SK-N-SH (cell line): ENCODE results near the gene RPH3AL. TPM values are rescaled to one million over a fixed set of nuclear protein-coding genes. Genes with fewer than 3 reads are reported as not detected.

Experiments used
- CTCF ChIA-PET: fragments of 300-600, 350-600 bp; formaldehyde crosslinking; extraction: SDS; loops from one replicate; lab custom pipeline; 2021; lab: Yijun Ruan, JAX
- POLR2A ChIA-PET: fragments of 350-600 bp; sonication (Branson Sonifier 250); formaldehyde crosslinking; extraction: SDS; loops from one replicate; lab custom pipeline; 2020; ENCODE audit warnings: antibody characterized with exemption, inconsistent platforms; lab: Yijun Ruan, JAX
- DNase-seq: peaks from one replicate; pipeline ENCODE4 v3.0.0; 2012
- H2AFZ ChIP-seq: fragments of 200-600 bp; sonication (generic); 2 replicates; pipeline ENCODE4 v1.8.1; 2016; ENCODE audit warnings: antibody characterized with exemption, mild to moderate bottlenecking, low read depth
- H3F3A ChIP-seq: fragments of 200-600 bp; sonication (generic); replicated peaks from 2 replicates; pipeline ENCODE3; 2016; ENCODE audit warnings: antibody characterized with exemption, mild to moderate bottlenecking; ENCODE audit not compliant: insufficient read depth
- H3K27ac ChIP-seq, 2 experiments: fragments of 200-500 bp in 1 of 2; fragments of 200-600 bp in 1 of 2; sonication (Bioruptor generic) in 1 of 2; sonication (generic), shearing (Covaris generic) in 1 of 2; 2 replicates each; pipeline versions ENCODE4 v1.5.1 to v1.6.1; 2014 to 2016; ENCODE audit warnings: low read depth in 2 of 2, inconsistent platforms in 1 of 2, low read length in 1 of 2, mild to moderate bottlenecking in 1 of 2, mixed read lengths in 1 of 2
- H3K27me3 ChIP-seq: fragments of 200-600 bp; sonication (generic), shearing (Covaris generic); 2 replicates; pipeline ENCODE4 v1.6.1; 2016; ENCODE audit warnings: mixed run types; ENCODE audit not compliant: insufficient read depth
- H3K36me3 ChIP-seq, 2 experiments: fragments of 200-500 bp in 1 of 2; fragments of 200-600 bp in 1 of 2; sonication (Bioruptor generic) in 1 of 2; sonication (generic) in 1 of 2; replicated peaks in 1 of 2; 2 replicates each; pipeline versions ENCODE3 to v1.5.1; 2014 to 2016; ENCODE audit warnings: low read length in 1 of 2, mild to moderate bottlenecking in 1 of 2; ENCODE audit not compliant: insufficient read depth in 2 of 2, control insufficient read depth in 1 of 2
- H3K4me1 ChIP-seq, 2 experiments: fragments of 200-500 bp in 1 of 2; fragments of 200-600 bp in 1 of 2; sonication (Bioruptor generic) in 1 of 2; sonication (generic), shearing (Covaris generic) in 1 of 2; 2 replicates each; pipeline versions ENCODE4 v1.5.1 to v1.6.1; 2014 to 2016; ENCODE audit warnings: low read depth in 1 of 2, low read length in 1 of 2, mixed run types in 1 of 2; ENCODE audit not compliant: insufficient read depth in 2 of 2, control insufficient read depth in 1 of 2
- H3K4me2 ChIP-seq: fragments of 200-600 bp; sonication (generic), shearing (Covaris generic); 2 replicates; pipeline ENCODE4 v1.6.1; 2017; ENCODE audit warnings: mixed run types
- H3K4me3 ChIP-seq, 2 experiments: fragments of 200-500 bp in 1 of 2; fragments of 200-600 bp in 1 of 2; sonication (Bioruptor generic) in 1 of 2; sonication (generic), shearing (Covaris generic) in 1 of 2; 2 replicates each; pipeline versions ENCODE4 v1.5.1 to v1.8.1; 2014 to 2016; ENCODE audit warnings: low read depth in 2 of 2, inconsistent platforms in 1 of 2, low read length in 1 of 2, mild to moderate bottlenecking in 1 of 2, mixed read lengths in 1 of 2, moderate library complexity in 1 of 2
- H3K79me2 ChIP-seq: fragments of 200-600 bp; sonication (generic); 2 replicates; pipeline ENCODE4 v1.8.1; 2017; ENCODE audit warnings: mild to moderate bottlenecking; ENCODE audit not compliant: insufficient read depth
- H3K9ac ChIP-seq: fragments of 200-600 bp; sonication (generic); 2 replicates; pipeline ENCODE4 v1.6.1; 2017; ENCODE audit warnings: mixed run types
- H3K9me2 ChIP-seq: fragments of 200-600 bp; sonication (generic); 2 replicates; pipeline ENCODE4 v1.6.1; 2017; ENCODE audit warnings: mixed run types
- H3K9me3 ChIP-seq: fragments of 200-600 bp; sonication (generic); 2 replicates; pipeline ENCODE4 v1.6.1; 2017; ENCODE audit warnings: mixed run types, mild to moderate bottlenecking, moderate library complexity
- H4K20me1 ChIP-seq: fragments of 200-600 bp; sonication (generic); 2 replicates; pipeline ENCODE4 v1.6.1; 2017; ENCODE audit warnings: mild to moderate bottlenecking, mixed run types; ENCODE audit not compliant: insufficient read depth
- CHD2 ChIP-seq: fragments of 150-350 bp; IDR thresholded peaks from 2 replicates; pipeline ENCODE4 v1.6.1; 2018; ENCODE audit warnings: low read length; ENCODE audit not compliant: partially characterized antibody
- EZH2phosphoT487 ChIP-seq: fragments of 200-600 bp; sonication (generic); IDR thresholded peaks from 2 replicates; pipeline ENCODE4 v1.6.1; 2017; ENCODE audit warnings: low read depth, mixed run types, mild to moderate bottlenecking, antibody characterized with exemption, moderate library complexity, borderline replicate concordance
- FOXM1 ChIP-seq: IDR thresholded peaks from 2 replicates; pipeline ENCODE4 v1.4.0; 2012; ENCODE audit warnings: low read depth, mild to moderate bottlenecking
- MEF2A ChIP-seq: IDR thresholded peaks from 2 replicates; pipeline ENCODE4 v1.4.0; 2012; ENCODE audit warnings: low read depth, borderline replicate concordance
- NRF1 ChIP-seq: IDR thresholded peaks from 2 replicates; pipeline ENCODE4 v1.6.1; 2012; ENCODE audit warnings: low read depth, mild to moderate bottlenecking, low read length
- POLR2AphosphoS5 ChIP-seq: IDR thresholded peaks from 2 replicates; pipeline ENCODE4 v1.6.1; 2012; ENCODE audit warnings: low read depth, low read length
- TEAD4 ChIP-seq: IDR thresholded peaks from 2 replicates; pipeline ENCODE4 v1.4.0; 2012; ENCODE audit warnings: mild to moderate bottlenecking, borderline replicate concordance; ENCODE audit not compliant: insufficient read depth
- WGBS: methylation state at CpG from one replicate; pipeline ENCODE4 v1.1.6; 2017; ENCODE audit warnings: low lambda C conversion rate; 5-methylcytosine and 5-hydroxymethylcytosine counted together
- polyA plus RNA-seq, 3 experiments: library from polyadenylated mRNA; depleted of rRNA; stranded (reverse); fragments of >200 nt; gene quantifications; 2 replicates each; pipeline ENCODE4 v1.2.3, GENCODE V29; 2012
- TF ChIP-seq, protein P1 (sequence below): IDR thresholded peaks from 2 replicates; pipeline ENCODE4 v1.4.0; 2012; ENCODE audit warnings: low read depth, borderline replicate concordance
- TF ChIP-seq, protein P2 (sequence below): IDR thresholded peaks from 2 replicates; pipeline ENCODE4; 2012
- TF ChIP-seq, protein P3 (sequence below): fragments of 200-600 bp; sonication (generic); IDR thresholded peaks from 2 replicates; pipeline ENCODE4 v1.6.1; 2017; ENCODE audit warnings: antibody characterized with exemption, mild to moderate bottlenecking, moderate library complexity
- TF ChIP-seq, protein P4 (sequence below): IDR thresholded peaks from 2 replicates; pipeline ENCODE4 v1.4.0; 2012; ENCODE audit warnings: low read depth, borderline replicate concordance

RPH3AL gene
- polyA plus RNA-seq, 1 of the 3 experiments (the other 2 are of a cell fraction) = 2.9 TPM

DNA sequence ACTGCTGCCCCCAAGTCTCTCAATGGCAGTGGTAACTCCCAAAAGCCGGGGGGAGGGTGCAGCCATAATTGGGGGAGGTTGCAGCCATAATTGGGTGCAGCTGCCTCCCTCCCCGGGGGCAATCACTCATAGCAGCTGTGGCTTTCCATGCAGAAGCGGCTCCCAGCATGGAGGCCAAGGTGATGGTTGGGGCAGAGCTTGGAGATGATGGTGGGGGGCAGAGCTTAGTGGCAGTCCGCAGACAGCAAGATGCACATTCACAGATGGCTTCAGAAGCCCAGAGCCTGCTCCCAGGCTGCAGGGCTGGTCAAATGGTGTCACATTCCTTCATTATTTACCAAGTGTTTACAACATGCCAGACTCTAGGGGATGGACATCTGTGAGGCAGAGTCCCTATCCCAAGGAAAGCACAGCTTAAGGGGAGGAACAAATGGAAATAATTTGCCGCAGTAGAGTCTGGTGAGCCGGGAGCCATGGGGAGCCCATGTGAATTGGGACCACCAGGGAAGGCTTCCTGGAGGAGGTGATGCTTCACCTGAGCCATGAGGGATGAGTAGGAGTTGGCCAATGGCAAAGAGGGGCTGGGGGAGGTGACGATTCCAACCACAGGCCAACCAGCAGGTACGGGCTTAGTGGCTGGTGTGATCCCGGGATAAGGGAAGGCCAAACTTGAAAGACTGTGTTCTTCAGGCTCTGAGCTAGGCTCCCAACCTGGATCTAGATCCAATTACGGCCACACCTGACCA, 179.3 kb downstream of the RPH3AL start:
- H3K36me3 ChIP-seq = no peaks in the 10 kb centered on the region
- DNase-seq = peak; percentile 60
- no peak for TF ChIP-seq NRF1
- no peak for TF ChIP-seq EZH2phosphoT487
- TF ChIP-seq, protein P1, sequence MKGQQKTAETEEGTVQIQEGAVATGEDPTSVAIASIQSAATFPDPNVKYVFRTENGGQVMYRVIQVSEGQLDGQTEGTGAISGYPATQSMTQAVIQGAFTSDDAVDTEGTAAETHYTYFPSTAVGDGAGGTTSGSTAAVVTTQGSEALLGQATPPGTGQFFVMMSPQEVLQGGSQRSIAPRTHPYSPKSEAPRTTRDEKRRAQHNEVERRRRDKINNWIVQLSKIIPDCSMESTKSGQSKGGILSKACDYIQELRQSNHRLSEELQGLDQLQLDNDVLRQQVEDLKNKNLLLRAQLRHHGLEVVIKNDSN = no peak
- TF ChIP-seq, protein P2, sequence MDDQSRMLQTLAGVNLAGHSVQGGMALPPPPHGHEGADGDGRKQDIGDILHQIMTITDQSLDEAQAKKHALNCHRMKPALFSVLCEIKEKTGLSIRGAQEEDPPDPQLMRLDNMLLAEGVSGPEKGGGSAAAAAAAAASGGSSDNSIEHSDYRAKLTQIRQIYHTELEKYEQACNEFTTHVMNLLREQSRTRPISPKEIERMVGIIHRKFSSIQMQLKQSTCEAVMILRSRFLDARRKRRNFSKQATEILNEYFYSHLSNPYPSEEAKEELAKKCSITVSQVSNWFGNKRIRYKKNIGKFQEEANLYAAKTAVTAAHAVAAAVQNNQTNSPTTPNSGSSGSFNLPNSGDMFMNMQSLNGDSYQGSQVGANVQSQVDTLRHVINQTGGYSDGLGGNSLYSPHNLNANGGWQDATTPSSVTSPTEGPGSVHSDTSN = no peak
- TF ChIP-seq, protein P3, sequence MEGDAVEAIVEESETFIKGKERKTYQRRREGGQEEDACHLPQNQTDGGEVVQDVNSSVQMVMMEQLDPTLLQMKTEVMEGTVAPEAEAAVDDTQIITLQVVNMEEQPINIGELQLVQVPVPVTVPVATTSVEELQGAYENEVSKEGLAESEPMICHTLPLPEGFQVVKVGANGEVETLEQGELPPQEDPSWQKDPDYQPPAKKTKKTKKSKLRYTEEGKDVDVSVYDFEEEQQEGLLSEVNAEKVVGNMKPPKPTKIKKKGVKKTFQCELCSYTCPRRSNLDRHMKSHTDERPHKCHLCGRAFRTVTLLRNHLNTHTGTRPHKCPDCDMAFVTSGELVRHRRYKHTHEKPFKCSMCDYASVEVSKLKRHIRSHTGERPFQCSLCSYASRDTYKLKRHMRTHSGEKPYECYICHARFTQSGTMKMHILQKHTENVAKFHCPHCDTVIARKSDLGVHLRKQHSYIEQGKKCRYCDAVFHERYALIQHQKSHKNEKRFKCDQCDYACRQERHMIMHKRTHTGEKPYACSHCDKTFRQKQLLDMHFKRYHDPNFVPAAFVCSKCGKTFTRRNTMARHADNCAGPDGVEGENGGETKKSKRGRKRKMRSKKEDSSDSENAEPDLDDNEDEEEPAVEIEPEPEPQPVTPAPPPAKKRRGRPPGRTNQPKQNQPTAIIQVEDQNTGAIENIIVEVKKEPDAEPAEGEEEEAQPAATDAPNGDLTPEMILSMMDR = no peak
- TF ChIP-seq TEAD4 = no peak
- no peak for TF ChIP-seq FOXM1
- no peak for TF ChIP-seq MEF2A
- TF ChIP-seq, protein P4, sequence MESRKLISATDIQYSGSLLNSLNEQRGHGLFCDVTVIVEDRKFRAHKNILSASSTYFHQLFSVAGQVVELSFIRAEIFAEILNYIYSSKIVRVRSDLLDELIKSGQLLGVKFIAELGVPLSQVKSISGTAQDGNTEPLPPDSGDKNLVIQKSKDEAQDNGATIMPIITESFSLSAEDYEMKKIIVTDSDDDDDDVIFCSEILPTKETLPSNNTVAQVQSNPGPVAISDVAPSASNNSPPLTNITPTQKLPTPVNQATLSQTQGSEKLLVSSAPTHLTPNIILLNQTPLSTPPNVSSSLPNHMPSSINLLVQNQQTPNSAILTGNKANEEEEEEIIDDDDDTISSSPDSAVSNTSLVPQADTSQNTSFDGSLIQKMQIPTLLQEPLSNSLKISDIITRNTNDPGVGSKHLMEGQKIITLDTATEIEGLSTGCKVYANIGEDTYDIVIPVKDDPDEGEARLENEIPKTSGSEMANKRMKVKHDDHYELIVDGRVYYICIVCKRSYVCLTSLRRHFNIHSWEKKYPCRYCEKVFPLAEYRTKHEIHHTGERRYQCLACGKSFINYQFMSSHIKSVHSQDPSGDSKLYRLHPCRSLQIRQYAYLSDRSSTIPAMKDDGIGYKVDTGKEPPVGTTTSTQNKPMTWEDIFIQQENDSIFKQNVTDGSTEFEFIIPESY = no peak
- TF ChIP-seq CHD2 = no peak
- no peak for TF ChIP-seq POLR2AphosphoS5
- TF ChIP-seq, all 33 proteins: peak for 0
- H3K9me2 ChIP-seq = no peaks in the 10 kb centered on the region
- H3K27me3 ChIP-seq = peaks cover 13% of the 10 kb centered on the region
- peaks cover 0 to 37% of the 10 kb centered on the region in 2 experiments; a peak in 2 of 4 replicates for H3K4me1 ChIP-seq
- H3K27ac ChIP-seq = no peak overlapping the region; a peak in 1 of 4 replicates
- no peaks in the 10 kb centered on the region for H3K9me3 ChIP-seq
- no peaks in the 10 kb centered on the region for H3K79me2 ChIP-seq
- no peak overlapping the region for H2AFZ ChIP-seq
- WGBS = 36% methylated on average over 9 of the region's 10 CpGs
- POLR2A ChIA-PET = interaction anchor here (0.6 to 0.7 kb wide), 2 partner anchors 11 to 20 kb away, joined by 3 read pairs; no protein-coding TSS in a partner anchor
- H3F3A ChIP-seq = no peaks in the 10 kb centered on the region
- H3K9ac ChIP-seq = no peak overlapping the region
- H3K4me3 ChIP-seq = no peak overlapping the region
- no peak overlapping the region for H3K4me2 ChIP-seq
- no peaks in the 10 kb centered on the region for H4K20me1 ChIP-seq
- CTCF ChIA-PET = interaction anchor here (1.2 to 5.1 kb wide), 5 partner anchors 9 to 239 kb away, joined by 3 to 44 read pairs (median 3); no protein-coding TSS in a partner anchor
